Activated T-helper 2 cell treated with anti-CD3 and anti-CD28 coated beads, Interferon-gamma antibody, Interleukin-2, Interleukin-4, amounts not matched to agents 10 μg/mL and 5 μg/mL and 100 μg/mL, durations not matched to agents 14 hours and 24 hours and 36 hours (primary cell): ENCODE measurements around the gene NKAIN2. TPM values are rescaled to one million over a fixed set of nuclear protein-coding genes. Genes with fewer than 3 reads are reported as not detected.

Experiments used
- DNase-seq: peaks from one replicate; pipeline ENCODE4 v3.0.0; 2021; ENCODE audit warnings: low spot score
- H3K27ac Mint-ChIP-seq: one replicate; pipeline ENCODE4 v1.8.0; 2021; ENCODE audit warnings: mixed read lengths
- H3K27me3 Mint-ChIP-seq: one replicate; pipeline ENCODE4 v1.8.0; 2021; ENCODE audit warnings: low read depth, mixed read lengths
- H3K36me3 Mint-ChIP-seq: one replicate; pipeline ENCODE4 v1.8.0; 2021; ENCODE audit warnings: low read depth, mixed read lengths
- H3K4me1 Mint-ChIP-seq: one replicate; pipeline ENCODE4 v1.8.0; 2021; ENCODE audit warnings: low read depth, mixed read lengths
- H3K4me3 Mint-ChIP-seq: one replicate; pipeline ENCODE4 v1.8.0; 2021; ENCODE audit warnings: low read depth, mild to moderate bottlenecking, moderate library complexity, mixed read lengths
- H3K9me3 Mint-ChIP-seq: one replicate; pipeline ENCODE4 v1.8.0; 2021; ENCODE audit warnings: mixed read lengths
- intact Hi-C: fragments of 100-400 bp; cut with micrococcal nuclease; formaldehyde crosslinking; loops from one replicate; pipeline ENCODE4 v1.15.1; 2023
- total RNA-seq: library from RNA; stranded (reverse); gene quantifications from 2 replicates; pipeline ENCODE4 v1.2.3, GENCODE V29; 2022

NKAIN2 gene
- total RNA-seq, 1 donor from 2014 or later: not detected

DNA sequence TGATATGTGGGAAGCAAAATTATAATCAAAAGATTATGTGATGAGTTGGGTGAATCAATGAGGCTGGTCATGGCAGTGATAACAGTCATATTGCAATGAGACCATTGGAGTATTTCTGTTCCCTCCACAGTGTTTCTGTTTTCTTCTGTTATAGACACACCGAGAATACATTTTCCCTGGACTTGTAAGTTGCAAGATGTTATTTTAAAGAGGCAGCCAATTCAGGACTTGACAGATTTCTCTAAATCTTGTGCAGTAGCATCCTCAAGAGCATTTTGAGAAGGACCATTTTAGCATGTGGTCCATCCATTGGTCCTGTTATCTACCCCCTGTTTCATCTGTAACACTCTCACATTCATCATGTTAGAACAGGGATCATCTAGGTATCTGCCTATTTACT lies 55.6 kb downstream of the NKAIN2 start:
- intact Hi-C loops: no loop called here
- Mint-ChIP-seq H3K4me1 (no peaks in the 10 kb centered on the region), H3K9me3 (no peaks in the 10 kb centered on the region), H3K4me3 (no peak overlapping the region), H3K27ac (no peak overlapping the region), H3K36me3 (no peaks in the 10 kb centered on the region), H3K27me3 (no peaks in the 10 kb centered on the region)
- DNase-seq: no peak

DNA sequence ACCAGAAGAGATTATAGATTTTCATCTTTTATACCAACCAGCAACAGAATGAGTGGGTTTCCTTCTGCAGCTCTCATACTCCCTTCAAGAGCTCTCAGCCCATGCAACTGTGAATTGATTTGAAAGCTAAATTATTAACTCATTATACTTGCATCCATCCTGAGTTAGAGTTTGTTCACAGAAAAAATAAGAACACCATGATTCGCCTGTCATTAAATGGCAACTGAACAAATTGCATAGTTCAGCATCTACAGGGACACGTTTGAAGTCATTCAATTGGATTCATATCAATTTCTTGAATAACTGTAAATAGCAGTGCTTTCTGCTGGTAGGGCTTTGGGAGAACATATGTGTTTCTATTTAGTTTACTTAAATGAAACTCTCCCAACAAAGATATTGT lies 65.7 kb downstream of the NKAIN2 start:
- no peaks in the 10 kb centered on the region for H3K9me3 Mint-ChIP-seq
- H3K27ac Mint-ChIP-seq: no peak overlapping the region
- no peaks in the 10 kb centered on the region for H3K27me3 Mint-ChIP-seq
- H3K36me3 Mint-ChIP-seq: no peaks in the 10 kb centered on the region
- intact Hi-C loops: no loop called here
- no peak for DNase-seq
- H3K4me3 Mint-ChIP-seq: no peak overlapping the region
- H3K4me1 Mint-ChIP-seq: no peaks in the 10 kb centered on the region

DNA sequence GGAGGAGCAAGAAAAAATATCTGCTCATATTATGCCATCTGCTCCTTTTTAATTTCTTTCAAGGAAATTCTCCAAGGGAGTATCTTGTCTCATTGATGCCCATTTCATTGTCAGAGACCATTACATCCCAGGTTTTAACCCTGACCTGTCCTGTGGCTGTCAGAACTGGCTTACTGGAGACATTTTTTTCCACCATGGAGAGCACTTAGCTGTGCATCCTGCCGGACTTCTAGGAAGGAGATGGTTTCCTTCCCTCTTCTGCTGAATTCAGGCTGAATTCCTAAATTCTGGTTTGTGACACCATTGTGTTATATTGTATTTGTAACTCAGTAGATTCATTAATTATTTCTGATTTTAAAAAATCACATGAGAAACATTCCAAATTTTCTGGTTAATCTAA lies 70.3 kb downstream of the NKAIN2 start:
- Mint-ChIP-seq H3K27ac (no peak overlapping the region), H3K36me3 (no peaks in the 10 kb centered on the region), H3K4me3 (no peak overlapping the region), H3K9me3 (no peaks in the 10 kb centered on the region), H3K4me1 (no peaks in the 10 kb centered on the region), H3K27me3 (no peaks in the 10 kb centered on the region)
- intact Hi-C loops: no loop called here
- no peak for DNase-seq

DNA sequence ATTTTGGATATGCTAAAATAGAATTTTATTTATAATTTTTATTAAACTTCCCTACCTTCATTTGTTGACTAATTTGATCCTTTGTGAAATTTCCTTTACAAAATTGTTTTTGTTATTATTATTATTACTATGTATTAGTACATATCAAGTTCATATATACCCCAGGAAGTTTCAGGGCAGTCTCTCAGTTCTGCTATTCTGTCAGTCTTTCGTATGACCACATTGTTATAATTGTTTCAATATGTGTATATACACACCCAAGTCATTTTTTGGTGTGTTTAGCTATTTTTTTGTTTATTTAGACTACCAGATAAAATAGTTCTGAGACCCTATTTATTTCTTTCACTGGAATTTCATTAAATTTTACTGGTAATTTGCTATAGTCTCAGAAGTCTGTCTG lies 72.1 kb downstream of the NKAIN2 start:
- Mint-ChIP-seq H3K4me1 (no peaks in the 10 kb centered on the region), H3K27me3 (no peaks in the 10 kb centered on the region), H3K36me3 (no peaks in the 10 kb centered on the region), H3K4me3 (no peak overlapping the region), H3K9me3 (no peaks in the 10 kb centered on the region), H3K27ac (no peak overlapping the region)
- DNase-seq: no peak
- intact Hi-C loops: no loop called here

DNA sequence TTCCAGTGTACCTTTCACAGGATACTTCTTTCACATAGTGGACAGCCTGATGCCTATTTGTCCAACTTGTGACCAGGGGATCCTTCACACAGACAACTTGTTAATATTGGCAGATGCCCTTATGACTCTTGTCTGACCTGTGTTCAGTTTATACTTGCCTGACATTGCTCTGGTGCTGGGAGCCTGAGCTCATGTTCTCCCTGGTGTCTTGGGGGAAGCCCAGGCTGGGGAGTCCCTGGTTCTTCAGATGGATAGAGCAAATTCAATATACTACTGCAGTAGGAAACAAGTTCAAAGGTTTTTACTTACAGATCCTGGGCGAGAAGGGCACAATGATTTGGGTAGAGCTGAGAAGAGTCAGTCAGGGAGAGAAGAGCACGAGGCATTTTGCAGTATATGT lies 76.1 kb downstream of the NKAIN2 start:
- Mint-ChIP-seq H3K4me3 (no peak overlapping the region), H3K27ac (no peak overlapping the region), H3K4me1 (no peaks in the 10 kb centered on the region), H3K36me3 (no peaks in the 10 kb centered on the region), H3K27me3 (no peaks in the 10 kb centered on the region), H3K9me3 (no peaks in the 10 kb centered on the region)
- DNase-seq: no peak
- intact Hi-C loops: no loop called here

DNA sequence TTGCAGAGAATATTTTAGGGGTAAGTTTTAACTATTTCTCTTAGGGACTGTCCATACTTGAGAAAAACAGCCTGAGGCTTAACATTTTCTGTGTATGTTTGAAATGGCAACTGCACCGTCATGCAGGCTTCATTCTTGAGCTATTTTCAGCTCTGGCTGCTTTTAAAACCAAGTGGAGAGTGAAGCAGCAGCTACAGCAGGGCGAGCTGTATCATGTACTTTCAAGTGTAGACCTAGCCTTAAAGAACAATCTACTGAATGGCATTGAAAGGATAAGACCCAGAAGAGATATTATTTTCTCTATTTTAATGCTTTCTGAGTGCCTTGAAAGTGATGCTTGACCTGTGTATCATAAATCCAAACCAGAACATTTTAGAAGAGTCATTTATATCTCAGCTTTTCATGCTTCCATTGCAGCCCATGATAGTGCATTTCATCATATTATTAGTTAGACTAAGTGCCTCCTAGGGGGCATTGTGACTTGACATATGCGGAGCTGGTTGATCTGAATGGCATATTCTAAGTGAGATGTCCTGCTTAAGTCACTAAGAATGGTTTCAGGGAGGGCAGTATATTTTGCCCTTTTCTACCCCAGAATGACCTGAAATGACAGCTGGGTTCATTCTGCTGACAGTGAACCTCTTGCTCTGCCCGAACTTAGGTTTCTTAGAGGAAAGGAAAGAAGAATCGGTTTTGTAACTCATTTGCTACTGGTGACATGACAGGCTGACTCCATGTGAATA lies 85.3 kb downstream of the NKAIN2 start:
- Mint-ChIP-seq H3K27ac (no peak overlapping the region), H3K4me1 (no peaks in the 10 kb centered on the region), H3K4me3 (no peak overlapping the region), H3K36me3 (no peaks in the 10 kb centered on the region), H3K9me3 (no peaks in the 10 kb centered on the region), H3K27me3 (no peaks in the 10 kb centered on the region)
- no peak for DNase-seq
- intact Hi-C loops: no loop called here

DNA sequence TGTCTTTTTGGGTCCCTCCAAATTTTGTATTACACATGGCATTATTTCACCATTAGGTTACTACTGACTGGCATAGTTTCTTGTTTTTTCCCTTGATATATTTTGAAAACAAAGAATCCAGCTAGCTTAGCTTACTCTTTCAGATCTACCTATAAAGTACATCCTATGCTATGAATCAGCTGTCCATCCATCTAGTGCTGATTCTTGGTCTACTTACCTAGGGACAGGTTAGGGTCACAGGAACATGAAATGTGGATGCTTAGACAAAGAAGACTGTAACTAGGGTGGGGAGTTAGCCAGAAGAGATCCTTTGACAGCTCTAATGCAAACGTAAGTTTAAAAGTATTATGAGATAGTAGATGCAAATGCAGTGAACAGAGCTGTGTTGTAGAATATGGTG lies 91.7 kb downstream of the NKAIN2 start:
- no peak for DNase-seq
- Mint-ChIP-seq H3K36me3 (no peaks in the 10 kb centered on the region), H3K4me1 (no peaks in the 10 kb centered on the region), H3K27me3 (no peaks in the 10 kb centered on the region), H3K9me3 (no peaks in the 10 kb centered on the region), H3K27ac (no peak overlapping the region), H3K4me3 (no peak overlapping the region)
- intact Hi-C loops: no loop called here

DNA sequence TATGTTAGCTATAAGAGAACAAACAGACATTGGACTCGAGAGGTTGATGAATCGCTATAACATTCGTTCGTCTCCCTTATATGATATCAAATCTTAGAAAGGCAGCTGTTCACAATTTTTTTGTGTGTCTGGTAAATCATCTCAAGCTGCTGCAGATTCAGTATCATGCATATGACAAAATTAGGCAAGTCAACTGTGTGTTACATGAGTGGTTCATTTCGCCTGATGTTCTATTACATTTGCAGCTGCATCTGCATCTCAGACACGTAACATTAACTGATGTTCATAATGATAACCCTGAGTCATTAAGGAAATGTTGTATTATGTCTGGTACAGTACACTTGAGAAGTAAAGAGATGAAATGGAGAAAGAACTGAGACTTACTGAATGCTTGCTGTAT lies 92.1 kb downstream of the NKAIN2 start:
- no peak for DNase-seq
- no peaks in the 10 kb centered on the region for H3K9me3 Mint-ChIP-seq
- no peak overlapping the region for H3K27ac Mint-ChIP-seq
- H3K27me3 Mint-ChIP-seq: no peaks in the 10 kb centered on the region
- no peaks in the 10 kb centered on the region for H3K36me3 Mint-ChIP-seq
- no peaks in the 10 kb centered on the region for H3K4me1 Mint-ChIP-seq
- intact Hi-C loops: no loop called here
- no peak overlapping the region for H3K4me3 Mint-ChIP-seq

DNA sequence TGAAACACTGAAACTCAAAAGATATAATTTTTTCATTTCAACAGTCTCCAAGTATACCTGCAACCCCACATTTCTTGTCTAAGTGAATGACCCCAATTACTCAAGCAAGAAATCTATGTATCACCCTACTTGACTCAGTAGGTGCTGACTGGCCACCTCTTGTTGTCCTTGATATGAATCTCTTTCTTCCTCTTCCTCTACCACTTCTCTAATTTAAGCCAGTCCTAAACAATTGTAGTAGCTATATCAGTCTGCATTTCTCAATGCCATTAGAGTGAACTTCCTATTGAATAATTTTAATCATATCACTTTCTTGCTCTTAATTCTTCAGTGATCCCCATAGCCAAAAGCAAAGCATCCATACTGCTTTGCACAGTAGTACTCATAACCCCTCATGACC lies 93.2 kb downstream of the NKAIN2 start:
- no peak overlapping the region for H3K4me3 Mint-ChIP-seq
- H3K27ac Mint-ChIP-seq: no peak overlapping the region
- no peaks in the 10 kb centered on the region for H3K4me1 Mint-ChIP-seq
- intact Hi-C loops: no loop called here
- no peaks in the 10 kb centered on the region for H3K9me3 Mint-ChIP-seq
- no peak for DNase-seq
- no peaks in the 10 kb centered on the region for H3K27me3 Mint-ChIP-seq
- H3K36me3 Mint-ChIP-seq: no peaks in the 10 kb centered on the region

DNA sequence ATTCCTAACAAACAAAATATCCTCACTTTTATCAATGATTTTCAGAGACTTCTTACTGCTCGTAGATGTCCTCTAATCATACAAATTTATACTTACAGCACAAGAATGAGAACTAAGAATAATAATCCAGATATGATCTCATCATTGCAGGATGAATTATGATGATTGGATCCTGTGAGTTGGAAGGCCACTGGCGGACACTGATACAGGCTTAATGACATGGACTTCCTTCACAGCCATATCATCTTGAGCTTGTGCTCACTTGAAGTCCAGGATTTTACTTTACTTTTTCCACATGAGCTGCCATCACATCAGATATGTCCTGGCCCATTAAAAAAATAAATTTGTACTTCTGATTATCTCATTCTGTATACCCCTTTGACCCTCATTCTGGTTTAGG lies 94.3 kb downstream of the NKAIN2 start:
- DNase-seq: no peak
- intact Hi-C loops: no loop called here
- H3K27ac Mint-ChIP-seq: no peak overlapping the region
- H3K36me3 Mint-ChIP-seq: no peaks in the 10 kb centered on the region
- H3K4me3 Mint-ChIP-seq: no peak overlapping the region
- no peaks in the 10 kb centered on the region for H3K4me1 Mint-ChIP-seq
- H3K9me3 Mint-ChIP-seq: no peaks in the 10 kb centered on the region
- no peaks in the 10 kb centered on the region for H3K27me3 Mint-ChIP-seq

DNA sequence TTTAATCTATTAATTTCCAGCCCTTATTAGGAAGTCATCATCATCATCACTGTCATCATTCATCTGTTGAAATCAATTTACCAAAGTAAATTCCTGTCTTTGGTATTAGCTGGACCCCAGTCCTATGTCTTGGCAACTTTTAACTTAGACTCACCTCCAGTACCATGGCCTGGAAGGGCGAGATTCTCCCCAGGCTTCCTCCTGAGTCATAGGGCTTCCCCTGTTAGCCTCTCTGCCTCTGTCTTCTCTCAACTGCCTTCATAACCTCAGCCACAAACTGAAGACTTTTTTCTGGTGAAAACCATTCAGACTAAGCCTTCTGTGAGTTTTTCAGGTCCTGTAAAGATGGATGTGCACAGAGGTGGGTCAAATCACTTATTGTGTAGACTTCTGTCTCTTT lies 95.0 kb downstream of the NKAIN2 start:
- Mint-ChIP-seq H3K4me3 (no peak overlapping the region), H3K4me1 (no peaks in the 10 kb centered on the region), H3K9me3 (no peaks in the 10 kb centered on the region), H3K27ac (no peak overlapping the region), H3K36me3 (no peaks in the 10 kb centered on the region), H3K27me3 (no peaks in the 10 kb centered on the region)
- no peak for DNase-seq
- intact Hi-C loops: no loop called here

DNA sequence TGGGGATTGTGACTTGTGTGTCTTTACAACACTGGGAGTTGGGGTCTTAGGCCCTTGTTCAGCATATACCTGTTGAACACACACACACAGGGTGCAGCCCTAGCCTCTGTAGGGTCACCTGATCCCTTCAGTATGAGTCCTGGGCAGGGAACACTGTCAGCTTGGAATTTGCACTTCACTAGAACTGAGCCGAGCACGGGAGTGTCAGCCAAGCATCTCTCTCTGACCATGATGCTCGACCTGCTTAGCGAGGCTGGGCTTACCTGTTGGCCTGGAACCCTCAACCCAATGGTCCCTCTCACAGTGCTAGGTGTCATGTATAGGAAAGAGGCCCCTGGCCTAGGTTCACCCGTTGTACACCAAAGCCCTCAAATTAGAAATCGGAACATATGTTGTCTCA lies 96.1 kb downstream of the NKAIN2 start:
- intact Hi-C loops: no loop called here
- Mint-ChIP-seq H3K9me3 (no peaks in the 10 kb centered on the region), H3K36me3 (no peaks in the 10 kb centered on the region), H3K4me3 (no peak overlapping the region), H3K4me1 (no peaks in the 10 kb centered on the region), H3K27ac (no peak overlapping the region), H3K27me3 (no peaks in the 10 kb centered on the region)
- DNase-seq: no peak

DNA sequence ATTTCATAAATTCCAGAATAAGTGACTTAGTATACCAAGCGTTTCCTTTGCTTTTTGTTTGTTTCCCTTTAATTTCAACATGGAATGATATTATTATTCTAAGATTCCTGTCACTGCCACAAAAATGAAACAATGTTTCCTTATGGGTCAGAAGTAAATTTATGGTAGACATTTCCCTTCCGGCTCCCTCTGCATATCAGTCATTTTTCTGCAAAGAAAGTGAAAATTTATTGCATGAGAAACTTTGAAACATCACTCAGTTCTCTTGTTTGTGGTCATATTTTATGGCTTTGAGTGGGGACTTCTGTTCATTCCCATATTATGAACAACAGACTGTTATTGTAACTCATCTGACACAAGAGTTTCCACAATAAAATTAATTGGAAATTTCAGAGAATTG lies 97.8 kb downstream of the NKAIN2 start:
- no peak overlapping the region for H3K27ac Mint-ChIP-seq
- H3K4me3 Mint-ChIP-seq: no peak overlapping the region
- H3K4me1 Mint-ChIP-seq: no peaks in the 10 kb centered on the region
- DNase-seq: no peak
- no peaks in the 10 kb centered on the region for H3K36me3 Mint-ChIP-seq
- intact Hi-C loops: no loop called here
- H3K27me3 Mint-ChIP-seq: no peaks in the 10 kb centered on the region
- no peaks in the 10 kb centered on the region for H3K9me3 Mint-ChIP-seq

DNA sequence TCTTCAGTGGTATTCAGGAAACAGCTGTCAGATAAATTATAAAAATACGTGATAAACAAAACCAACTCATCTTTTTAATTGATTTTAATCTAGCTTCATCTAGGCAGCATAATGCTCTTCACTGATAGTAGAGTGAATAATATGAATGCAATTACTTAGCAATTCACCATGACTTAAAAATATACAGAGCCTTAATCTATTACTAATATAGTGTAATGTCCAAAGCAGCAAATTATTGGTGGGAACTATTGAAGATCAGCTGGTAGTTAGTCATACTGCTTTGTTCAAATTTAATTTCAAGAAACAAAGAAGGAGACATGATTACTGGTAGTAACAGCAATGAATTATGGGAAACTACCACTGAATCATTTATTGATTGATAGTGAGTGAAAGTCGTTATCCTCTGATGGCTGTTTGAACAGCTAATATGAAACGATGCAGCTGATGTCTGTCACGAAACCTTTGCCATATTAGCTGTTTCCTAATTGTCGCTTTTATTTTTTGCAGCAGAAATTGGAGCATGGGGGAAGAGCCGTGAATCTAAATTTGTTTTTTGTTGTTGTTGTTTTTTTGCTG lies 99.2 kb downstream of the NKAIN2 start:
- no peak overlapping the region for H3K4me3 Mint-ChIP-seq
- no peaks in the 10 kb centered on the region for H3K27me3 Mint-ChIP-seq
- no peak for DNase-seq
- H3K4me1 Mint-ChIP-seq: no peaks in the 10 kb centered on the region
- H3K36me3 Mint-ChIP-seq: no peaks in the 10 kb centered on the region
- H3K27ac Mint-ChIP-seq: no peak overlapping the region
- intact Hi-C loops: no loop called here
- H3K9me3 Mint-ChIP-seq: no peaks in the 10 kb centered on the region
